ENCODE data around the gene CFAP119.

Gene CFAP119

DNA sequence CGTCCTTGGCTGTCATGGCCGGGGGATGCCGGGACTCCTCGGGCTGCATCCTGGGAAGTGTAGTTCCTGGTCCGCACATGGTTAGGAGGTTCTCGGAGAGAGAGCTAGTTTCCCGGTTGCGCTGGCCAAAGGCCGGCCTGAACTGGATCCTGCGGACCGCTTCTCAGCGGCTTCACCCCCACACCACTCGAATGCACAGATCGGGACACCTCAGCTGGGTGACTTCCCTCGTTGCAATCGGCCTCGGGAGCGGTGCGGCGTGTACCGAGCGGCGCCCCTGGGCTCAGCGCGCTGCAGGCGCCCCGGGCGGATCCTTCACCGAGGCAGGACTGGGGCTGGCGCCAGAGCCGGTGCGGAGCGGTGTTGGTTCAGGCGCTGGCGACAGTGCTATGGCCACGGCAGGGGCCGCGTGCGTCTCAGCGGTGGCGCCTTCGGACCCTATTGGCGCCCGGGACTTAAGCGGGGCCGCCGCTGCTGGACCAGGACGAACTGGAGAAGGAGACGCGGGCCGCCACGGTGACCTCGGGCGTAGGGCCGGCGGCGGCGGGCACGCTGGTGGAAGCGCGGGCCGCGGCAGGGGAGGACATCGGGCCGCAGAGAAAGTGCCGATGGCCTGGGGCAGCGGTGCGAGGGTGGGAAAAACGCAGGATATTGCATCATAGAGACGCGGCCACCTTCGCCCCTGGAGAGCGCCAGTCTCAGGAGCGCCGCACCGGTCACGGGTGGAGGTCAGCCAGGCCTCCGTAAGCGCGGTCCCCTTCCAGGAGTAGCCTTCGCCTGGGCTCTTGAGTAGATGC lies 13.7 kb upstream of the CFAP119 start:
- peak overlapping the region; percentile 37 for H3K4me2 ChIP-seq (ENCODE audit: low read length)
- H3F3A ChIP-seq (ENCODE audit: insufficient read depth, low read length), result no peaks in the 10 kb centered on the region
- no peak overlapping the region for H2AFZ ChIP-seq (ENCODE audit: low read length)

DNA sequence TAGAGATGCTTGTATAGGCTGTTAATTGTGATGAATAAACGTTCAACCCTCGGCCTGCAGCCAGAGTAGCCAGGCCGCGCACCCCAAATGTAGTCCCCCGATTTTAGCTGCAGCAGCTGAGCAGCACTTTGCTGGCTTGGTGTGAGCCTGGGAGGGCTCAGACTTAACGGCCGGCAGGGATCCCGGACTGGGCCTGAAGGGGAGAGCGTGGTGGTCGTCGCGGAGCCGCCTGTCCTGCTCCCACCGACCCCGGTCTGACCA lies 13.2 kb upstream of the CFAP119 start:
- no peak overlapping the region for H3K27ac ChIP-seq (ENCODE audit: low read depth, low read length, poor library complexity, severe bottlenecking)
- TF ChIP-seq, protein P1, sequence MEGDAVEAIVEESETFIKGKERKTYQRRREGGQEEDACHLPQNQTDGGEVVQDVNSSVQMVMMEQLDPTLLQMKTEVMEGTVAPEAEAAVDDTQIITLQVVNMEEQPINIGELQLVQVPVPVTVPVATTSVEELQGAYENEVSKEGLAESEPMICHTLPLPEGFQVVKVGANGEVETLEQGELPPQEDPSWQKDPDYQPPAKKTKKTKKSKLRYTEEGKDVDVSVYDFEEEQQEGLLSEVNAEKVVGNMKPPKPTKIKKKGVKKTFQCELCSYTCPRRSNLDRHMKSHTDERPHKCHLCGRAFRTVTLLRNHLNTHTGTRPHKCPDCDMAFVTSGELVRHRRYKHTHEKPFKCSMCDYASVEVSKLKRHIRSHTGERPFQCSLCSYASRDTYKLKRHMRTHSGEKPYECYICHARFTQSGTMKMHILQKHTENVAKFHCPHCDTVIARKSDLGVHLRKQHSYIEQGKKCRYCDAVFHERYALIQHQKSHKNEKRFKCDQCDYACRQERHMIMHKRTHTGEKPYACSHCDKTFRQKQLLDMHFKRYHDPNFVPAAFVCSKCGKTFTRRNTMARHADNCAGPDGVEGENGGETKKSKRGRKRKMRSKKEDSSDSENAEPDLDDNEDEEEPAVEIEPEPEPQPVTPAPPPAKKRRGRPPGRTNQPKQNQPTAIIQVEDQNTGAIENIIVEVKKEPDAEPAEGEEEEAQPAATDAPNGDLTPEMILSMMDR (IDR thresholded peaks at IDR 0.05; ENCODE audit: low read length), result no peak
- TF ChIP-seq EZH2 (IDR thresholded peaks at IDR 0.05; ENCODE audit: borderline replicate concordance, low read length), result no peak
- no peaks in the 10 kb centered on the region for H3F3A ChIP-seq (ENCODE audit: insufficient read depth, low read length)
- H3K9me2 ChIP-seq (ENCODE audit: low read depth, low read length), result no peaks in the 10 kb centered on the region
- H3K9me3 ChIP-seq (ENCODE audit: low read length), result no peaks in the 10 kb centered on the region
- peak overlapping the region; percentile 52 for H3K4me3 ChIP-seq (ENCODE audit: low read depth, low read length, poor library complexity, severe bottlenecking)
- H3K36me3 ChIP-seq (ENCODE audit: insufficient read depth, low read length), result peaks cover 50% of the 10 kb centered on the region
- no peaks in the 10 kb centered on the region for H3K27me3 ChIP-seq (ENCODE audit: insufficient read depth, low read length)
- H4K20me1 ChIP-seq (ENCODE audit: insufficient read depth, low read length), result no peaks in the 10 kb centered on the region
- no peaks in the 10 kb centered on the region for H3K79me2 ChIP-seq (ENCODE audit: insufficient read depth, low read length)
- H3K4me2 ChIP-seq (ENCODE audit: low read length), result peak overlapping the region; percentile 37
- H3K9ac ChIP-seq (ENCODE audit: low read length), result no peak overlapping the region; the same call in 1 of the 2 replicates
- H3K4me1 ChIP-seq (ENCODE audit: insufficient read depth, low read length, severe bottlenecking), result no peaks in the 10 kb centered on the region
- no peak overlapping the region for H2AFZ ChIP-seq (ENCODE audit: low read length)

More for the DNA sequence above, 13.7 kb upstream of the CFAP119 start:
- peak overlapping the region; percentile 11; the same call in 1 of the 2 replicates for H3K9ac ChIP-seq (ENCODE audit: low read length)
- H3K4me3 ChIP-seq (ENCODE audit: low read depth, low read length, poor library complexity, severe bottlenecking), result peak overlapping the region; percentile 52
- no peaks in the 10 kb centered on the region for H3K79me2 ChIP-seq (ENCODE audit: insufficient read depth, low read length)
- H3K9me3 ChIP-seq (ENCODE audit: low read length), result no peaks in the 10 kb centered on the region
- H3K4me1 ChIP-seq (ENCODE audit: insufficient read depth, low read length, severe bottlenecking), result no peaks in the 10 kb centered on the region
- no peaks in the 10 kb centered on the region for H4K20me1 ChIP-seq (ENCODE audit: insufficient read depth, low read length)
- H3K9me2 ChIP-seq (ENCODE audit: low read depth, low read length), result no peaks in the 10 kb centered on the region
- TF ChIP-seq, protein P1 (IDR thresholded peaks at IDR 0.05; ENCODE audit: low read length), result no peak
- no peak for TF ChIP-seq EZH2 (IDR thresholded peaks at IDR 0.05; ENCODE audit: borderline replicate concordance, low read length)
- peaks cover 45% of the 10 kb centered on the region for H3K36me3 ChIP-seq (ENCODE audit: insufficient read depth, low read length)
- H3K27me3 ChIP-seq (ENCODE audit: insufficient read depth, low read length), result no peaks in the 10 kb centered on the region
- no peak overlapping the region for H3K27ac ChIP-seq (ENCODE audit: low read depth, low read length, poor library complexity, severe bottlenecking)

DNA sequence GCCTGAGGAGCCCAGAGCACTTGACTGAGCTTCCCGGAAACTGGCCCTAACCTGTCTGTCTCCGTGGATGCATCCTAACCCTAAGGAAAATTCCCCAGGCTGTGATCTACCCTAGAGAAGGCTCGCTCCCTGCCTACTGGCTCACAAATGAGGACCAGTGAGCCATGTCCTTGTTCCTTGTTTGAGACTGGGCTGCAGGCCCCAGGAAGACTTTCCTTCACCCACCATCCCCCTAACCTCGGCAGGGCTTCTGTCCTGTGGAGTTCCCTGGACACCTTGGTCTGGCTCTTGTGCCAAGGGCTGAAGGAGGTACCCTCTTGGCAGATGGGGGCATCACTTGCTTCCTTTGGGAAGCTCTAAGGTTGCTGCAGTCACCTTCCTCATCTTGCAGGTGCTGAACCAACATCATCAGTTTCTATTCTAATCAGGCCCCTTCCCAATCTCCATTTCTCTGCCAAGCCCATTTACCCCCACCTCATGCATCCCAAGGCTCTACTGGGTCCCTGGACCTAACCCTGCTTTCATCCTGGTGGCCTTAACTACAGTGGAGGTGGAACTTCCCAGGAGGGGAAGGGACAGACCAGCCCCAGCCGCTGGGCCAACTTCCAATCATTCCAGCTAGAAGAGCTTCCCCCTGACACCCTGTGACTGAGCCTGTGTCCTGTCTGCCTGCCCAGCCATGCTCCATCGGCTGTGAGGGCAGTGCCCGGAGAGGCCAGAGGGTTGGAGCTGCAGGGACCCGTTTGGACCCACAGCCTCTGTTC lies 12.7 kb upstream of the CFAP119 start:
- Histone ChIP-seq H3F3A (ENCODE audit: insufficient read depth, low read length) (no peaks in the 10 kb centered on the region), H3K4me2 (ENCODE audit: low read length) (peak overlapping the region; percentile 37; the same call in 1 of the 2 replicates), H3K27me3 (ENCODE audit: insufficient read depth, low read length) (no peaks in the 10 kb centered on the region), H2AFZ (ENCODE audit: low read length) (no peak overlapping the region), H4K20me1 (ENCODE audit: insufficient read depth, low read length) (no peaks in the 10 kb centered on the region), H3K4me1 (ENCODE audit: insufficient read depth, low read length, severe bottlenecking) (no peaks in the 10 kb centered on the region), H3K9me3 (ENCODE audit: low read length) (no peaks in the 10 kb centered on the region), H3K9ac (ENCODE audit: low read length) (no peak overlapping the region), H3K9me2 (ENCODE audit: low read depth, low read length) (no peaks in the 10 kb centered on the region), H3K27ac (ENCODE audit: low read depth, low read length, poor library complexity, severe bottlenecking) (no peak overlapping the region), H3K4me3 (ENCODE audit: low read depth, low read length, poor library complexity, severe bottlenecking) (peak overlapping the region; percentile 52), H3K79me2 (ENCODE audit: insufficient read depth, low read length) (no peaks in the 10 kb centered on the region), H3K36me3 (ENCODE audit: insufficient read depth, low read length) (peaks cover 53% of the 10 kb centered on the region)
- TF ChIP-seq EZH2 (IDR thresholded peaks at IDR 0.05; ENCODE audit: borderline replicate concordance, low read length), result no peak
- TF ChIP-seq, protein P1 (IDR thresholded peaks at IDR 0.05; ENCODE audit: low read length), result no peak

All from OCI-LY1 (cell line).